ENCODE results near the gene UGP2. TPM values are rescaled to one million over a fixed set of nuclear protein-coding genes. Genes with fewer than 3 reads are reported as not detected.
"Not testable (repeated sequence)": the region's sequence is repeated elsewhere in the genome, so short reads cannot be mapped to it uniquely, and the experiment has no call there.

The UGP2 gene
- total RNA-seq, 3 donors from 2014 or later, result 46.1 to 48.6 (median 47.7) TPM

GRCh38 chr2:63845866-63846265 lies 4.2 kb downstream of the UGP2 start:
- ATAC-seq (no peak), DNase-seq (no peak)
- H3K36me3 Mint-ChIP-seq (ENCODE audit: insufficient read depth), result peaks cover 4% of the 10 kb centered on the region
- H3K4me3 Mint-ChIP-seq, result no peak overlapping the region
- H3K4me1 Mint-ChIP-seq (ENCODE audit: low read depth), result peaks cover 68% of the 10 kb centered on the region
- no peaks in the 10 kb centered on the region for H3K27me3 Mint-ChIP-seq (ENCODE audit: low read depth)
- no peaks in the 10 kb centered on the region for H3K9me3 Mint-ChIP-seq

GRCh38 chr2:63846487-63846886 lies 4.8 kb downstream of the UGP2 start:
- Mint-ChIP-seq H3K9me3 (no peaks in the 10 kb centered on the region), H3K4me3 (no peak overlapping the region), H3K27me3 (ENCODE audit: low read depth) (no peaks in the 10 kb centered on the region), H3K4me1 (ENCODE audit: low read depth) (peaks cover 74% of the 10 kb centered on the region), H3K36me3 (ENCODE audit: insufficient read depth) (peaks cover 7% of the 10 kb centered on the region)
- DNase-seq (no peak), ATAC-seq (no peak)

- not testable (repeated sequence) for H3K4me3 Mint-ChIP-seq; DNase-seq; H3K36me3 Mint-ChIP-seq (ENCODE audit: insufficient read depth); H3K9me3 Mint-ChIP-seq; H3K27me3 Mint-ChIP-seq (ENCODE audit: low read depth); ATAC-seq
- H3K4me1 Mint-ChIP-seq (ENCODE audit: low read depth), result peaks cover 78% of the 10 kb centered on the region
Observed at GRCh38 chr2:63847571-63847970, 5.9 kb downstream of the UGP2 start.

- Mint-ChIP-seq H3K27me3 (ENCODE audit: low read depth) (no peaks in the 10 kb centered on the region), H3K4me1 (ENCODE audit: low read depth) (peaks cover 80% of the 10 kb centered on the region), H3K9me3 (peaks cover 4% of the 10 kb centered on the region), H3K4me3 (no peak overlapping the region), H3K36me3 (ENCODE audit: insufficient read depth) (peaks cover 9% of the 10 kb centered on the region)
- DNase-seq, result no peak
- no peak for ATAC-seq
Observed at GRCh38 chr2:63849381-63850203, 7.9 kb downstream of the UGP2 start.

GRCh38 chr2:63850204-63850571 lies 8.5 kb downstream of the UGP2 start:
- no peaks in the 10 kb centered on the region for H3K27me3 Mint-ChIP-seq (ENCODE audit: low read depth)
- peaks cover 4% of the 10 kb centered on the region for H3K9me3 Mint-ChIP-seq
- H3K4me3 Mint-ChIP-seq, result no peak overlapping the region
- H3K36me3 Mint-ChIP-seq (ENCODE audit: insufficient read depth), result peaks cover 9% of the 10 kb centered on the region
- DNase-seq (no peak), ATAC-seq (no peak)
- H3K4me1 Mint-ChIP-seq (ENCODE audit: low read depth), result peaks cover 80% of the 10 kb centered on the region

- peak; percentile 63 to 78 for ATAC-seq
- Mint-ChIP-seq H3K4me3 (no peak overlapping the region), H3K36me3 (ENCODE audit: insufficient read depth) (peaks cover 9% of the 10 kb centered on the region), H3K9me3 (peaks cover 4% of the 10 kb centered on the region), H3K27me3 (ENCODE audit: low read depth) (no peaks in the 10 kb centered on the region), H3K4me1 (ENCODE audit: low read depth) (peaks cover 80% of the 10 kb centered on the region)
- DNase-seq, result no peak
Observed at GRCh38 chr2:63850649-63851048, 9.0 kb downstream of the UGP2 start.

GRCh38 chr2:63851691-63852311 lies 10.1 kb downstream of the UGP2 start:
- H3K36me3 Mint-ChIP-seq (ENCODE audit: insufficient read depth), result peaks cover 11% of the 10 kb centered on the region
- ATAC-seq (no peak), DNase-seq (no peak)

GRCh38 chr2:63853527-63854310 lies 12.0 kb downstream of the UGP2 start:
- no peak for DNase-seq
- H3K36me3 Mint-ChIP-seq (ENCODE audit: insufficient read depth), result peaks cover 13% of the 10 kb centered on the region
- no peak for ATAC-seq
- peaks cover 4% of the 10 kb centered on the region for H3K9me3 Mint-ChIP-seq
- peaks cover 79% of the 10 kb centered on the region for H3K4me1 Mint-ChIP-seq (ENCODE audit: low read depth)
- no peak overlapping the region for H3K4me3 Mint-ChIP-seq
- no peaks in the 10 kb centered on the region for H3K27me3 Mint-ChIP-seq (ENCODE audit: low read depth)

More at GRCh38 chr2:63851691-63852311, 10.1 kb downstream of the UGP2 start:
- H3K4me3 Mint-ChIP-seq, result no peak overlapping the region
- H3K9me3 Mint-ChIP-seq, result peaks cover 4% of the 10 kb centered on the region
- no peaks in the 10 kb centered on the region for H3K27me3 Mint-ChIP-seq (ENCODE audit: low read depth)
- peaks cover 82% of the 10 kb centered on the region for H3K4me1 Mint-ChIP-seq (ENCODE audit: low read depth)

- DNase-seq, result no peak
- Mint-ChIP-seq H3K4me1 (ENCODE audit: low read depth) (peaks cover 64% of the 10 kb centered on the region), H3K36me3 (ENCODE audit: insufficient read depth) (peaks cover 20% of the 10 kb centered on the region)
Observed at GRCh38 chr2:63855418-63856302, 14.0 kb downstream of the UGP2 start.

GRCh38 chr2:63856303-63856603 lies 14.6 kb downstream of the UGP2 start:
- Mint-ChIP-seq H3K4me3 (peak overlapping the region; percentile 54), H3K4me1 (ENCODE audit: low read depth) (peaks cover 61% of the 10 kb centered on the region)
- ATAC-seq, result peak; percentile 91 to 93

More at GRCh38 chr2:63855418-63856302, 14.0 kb downstream of the UGP2 start:
- H3K4me3 Mint-ChIP-seq, result peak overlapping the region; percentile 54
- no peak for ATAC-seq
- H3K9me3 Mint-ChIP-seq, result peaks cover 4% of the 10 kb centered on the region
- H3K27me3 Mint-ChIP-seq (ENCODE audit: low read depth), result no peaks in the 10 kb centered on the region

GRCh38 chr2:63858291-63858690 lies 16.6 kb downstream of the UGP2 start:
- DNase-seq, result no peak
- no peak for ATAC-seq
- no peaks in the 10 kb centered on the region for H3K27me3 Mint-ChIP-seq (ENCODE audit: low read depth)
- H3K36me3 Mint-ChIP-seq (ENCODE audit: insufficient read depth), result peaks cover 23% of the 10 kb centered on the region
- H3K4me3 Mint-ChIP-seq, result no peak overlapping the region
- H3K9me3 Mint-ChIP-seq, result no peaks in the 10 kb centered on the region
- peaks cover 52% of the 10 kb centered on the region for H3K4me1 Mint-ChIP-seq (ENCODE audit: low read depth)

More at GRCh38 chr2:63856303-63856603, 14.6 kb downstream of the UGP2 start:
- Mint-ChIP-seq H3K27me3 (ENCODE audit: low read depth) (no peaks in the 10 kb centered on the region), H3K36me3 (ENCODE audit: insufficient read depth) (peaks cover 20% of the 10 kb centered on the region), H3K9me3 (peaks cover 4% of the 10 kb centered on the region)
- peak; percentile 43 for DNase-seq

- ATAC-seq, result peak; percentile 33 to 56
- H3K4me1 Mint-ChIP-seq (ENCODE audit: low read depth), result peaks cover 44% of the 10 kb centered on the region
- peak; percentile 56 for DNase-seq
- H3K9me3 Mint-ChIP-seq, result no peaks in the 10 kb centered on the region
- H3K4me3 Mint-ChIP-seq, result no peak overlapping the region
- peaks cover 23% of the 10 kb centered on the region for H3K36me3 Mint-ChIP-seq (ENCODE audit: insufficient read depth)
- no peaks in the 10 kb centered on the region for H3K27me3 Mint-ChIP-seq (ENCODE audit: low read depth)
Observed at GRCh38 chr2:63861220-63861822, 19.6 kb downstream of the UGP2 start.

GRCh38 chr2:63862806-63863205 lies 21.1 kb downstream of the UGP2 start:
- H3K36me3 Mint-ChIP-seq (ENCODE audit: insufficient read depth), result peaks cover 19% of the 10 kb centered on the region
- no peaks in the 10 kb centered on the region for H3K27me3 Mint-ChIP-seq (ENCODE audit: low read depth)
- ATAC-seq (peak; percentile 43 to 46), DNase-seq (no peak)
- H3K9me3 Mint-ChIP-seq, result no peaks in the 10 kb centered on the region
- no peak overlapping the region for H3K4me3 Mint-ChIP-seq
- peaks cover 40% of the 10 kb centered on the region for H3K4me1 Mint-ChIP-seq (ENCODE audit: low read depth)
